Left ventricle myocardium superior (tissue), 1 donor: Measurements from ENCODE around the gene CEACAM6. TPM values are rescaled to one million over a fixed set of nuclear protein-coding genes. Genes with fewer than 3 reads are reported as not detected.

ENCODE experiments used
- total RNA-seq: library from RNA; stranded (reverse); fragmentation: NEBNext Ultra II Directional; extraction: Animal tissue kit (Norgen Biotek cat#: 25700); gene quantifications from one replicate; pipeline ENCODE4 v1.2.1, GENCODE V29; 2021
- donor health status: DM: no; HTN: yes; CAD: no; lungs with severe emphysema.

CEACAM6 gene
- total RNA-seq, 1 donor from 2014 or later, result not detected

Other genes starting within 250 kb of the CEACAM6 start
- 0.99 TPM for gene CEACAM21, start 179.4 kb upstream of the CEACAM6 start, total RNA-seq
- 0.52 TPM for gene CEACAM4, start 128.5 kb upstream of the CEACAM6 start, total RNA-seq
- gene CEACAM7, start 67.3 kb upstream of the CEACAM6 start, total RNA-seq, result not detected
- not detected for gene CEACAM5, start 46.9 kb upstream of the CEACAM6 start, total RNA-seq
- gene CEACAM3, start 41.1 kb downstream of the CEACAM6 start, total RNA-seq, result 0.32 TPM
- gene LYPD4, start 89.2 kb downstream of the CEACAM6 start, total RNA-seq, result not detected
- gene DMRTC2, start 89.5 kb downstream of the CEACAM6 start, total RNA-seq, result not detected
- 559 TPM for gene RPS19, start 104.7 kb downstream of the CEACAM6 start, total RNA-seq
- gene CD79A, start 121.7 kb downstream of the CEACAM6 start, total RNA-seq, result not detected
- gene ARHGEF1, start 127.7 kb downstream of the CEACAM6 start, total RNA-seq, result 26.9 TPM
- gene ERFL, start 172.9 kb downstream of the CEACAM6 start, total RNA-seq, result not detected
- 61.0 TPM for gene RABAC1, start 203.8 kb downstream of the CEACAM6 start, total RNA-seq
- gene ATP1A3, start 238.7 kb downstream of the CEACAM6 start, total RNA-seq, result 416 TPM